Liver (tissue), 3 donors: ENCODE data around the gene NBEAL2.

Source experiments
- ATF3 ChIP-seq: IDR thresholded peaks from 2 replicates; pipeline ENCODE4 v1.6.1; 2016; ENCODE audit warnings: antibody characterized with exemption
- HNF4G ChIP-seq: IDR thresholded peaks from 2 replicates; pipeline ENCODE4 v1.6.1; 2016; ENCODE audit warnings: antibody characterized with exemption
- MAX ChIP-seq: IDR thresholded peaks from 2 replicates; pipeline ENCODE4 v1.6.1; 2016; ENCODE audit warnings: antibody characterized with exemption
- RXRA ChIP-seq, 2 donors: IDR thresholded peaks; 2 replicates each; pipeline ENCODE4 v1.6.1; 2017 to 2018; ENCODE audit warnings: antibody characterized with exemption in 2 of 2, mild to moderate bottlenecking in 1 of 2
- TF ChIP-seq, protein P1 (sequence below): fragments of 150-350 bp; IDR thresholded peaks from 2 replicates; pipeline ENCODE4 v1.5.1; 2017; ENCODE audit warnings: improper control_type of control experiment, low read depth, low read length; ENCODE audit not compliant: missing input control
- donor health status: healthy.
- donor health status: healthy.

GRCh38 chr3:47017504-47018268 is 38.2 kb downstream of the NBEAL2 start:
- no peak for TF ChIP-seq MAX
- TF ChIP-seq RXRA (IDR thresholded peaks at IDR 0.05), result no peak
- no peak for TF ChIP-seq HNF4G
- TF ChIP-seq ATF3, result no peak
- TF ChIP-seq, protein P1, sequence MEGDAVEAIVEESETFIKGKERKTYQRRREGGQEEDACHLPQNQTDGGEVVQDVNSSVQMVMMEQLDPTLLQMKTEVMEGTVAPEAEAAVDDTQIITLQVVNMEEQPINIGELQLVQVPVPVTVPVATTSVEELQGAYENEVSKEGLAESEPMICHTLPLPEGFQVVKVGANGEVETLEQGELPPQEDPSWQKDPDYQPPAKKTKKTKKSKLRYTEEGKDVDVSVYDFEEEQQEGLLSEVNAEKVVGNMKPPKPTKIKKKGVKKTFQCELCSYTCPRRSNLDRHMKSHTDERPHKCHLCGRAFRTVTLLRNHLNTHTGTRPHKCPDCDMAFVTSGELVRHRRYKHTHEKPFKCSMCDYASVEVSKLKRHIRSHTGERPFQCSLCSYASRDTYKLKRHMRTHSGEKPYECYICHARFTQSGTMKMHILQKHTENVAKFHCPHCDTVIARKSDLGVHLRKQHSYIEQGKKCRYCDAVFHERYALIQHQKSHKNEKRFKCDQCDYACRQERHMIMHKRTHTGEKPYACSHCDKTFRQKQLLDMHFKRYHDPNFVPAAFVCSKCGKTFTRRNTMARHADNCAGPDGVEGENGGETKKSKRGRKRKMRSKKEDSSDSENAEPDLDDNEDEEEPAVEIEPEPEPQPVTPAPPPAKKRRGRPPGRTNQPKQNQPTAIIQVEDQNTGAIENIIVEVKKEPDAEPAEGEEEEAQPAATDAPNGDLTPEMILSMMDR, result no peak
